ENCODE data around the gene WASF3.

DNA sequence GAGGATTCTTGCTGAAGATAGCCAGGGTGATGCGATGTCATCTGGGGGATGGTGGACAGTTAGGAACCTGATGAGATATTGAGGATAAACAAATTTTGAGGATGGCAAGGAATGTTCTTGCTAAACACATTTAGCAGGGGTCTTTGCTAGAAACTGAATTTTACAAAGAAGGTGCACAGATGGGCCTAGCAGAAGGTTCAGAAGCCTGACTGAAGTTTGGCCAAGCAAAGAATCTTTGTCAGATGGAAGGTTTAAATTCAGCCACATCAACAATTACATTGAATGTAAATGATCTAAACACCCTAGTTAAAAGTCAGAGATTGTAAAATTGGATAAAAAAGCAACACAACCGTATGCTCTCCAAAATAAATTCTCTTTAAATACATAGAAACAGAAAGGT is 68.8 kb downstream of the WASF3 start:
- no peak for TF ChIP-seq POLR2A (IDR thresholded peaks at IDR 0.05)
- TF ChIP-seq, protein P1, sequence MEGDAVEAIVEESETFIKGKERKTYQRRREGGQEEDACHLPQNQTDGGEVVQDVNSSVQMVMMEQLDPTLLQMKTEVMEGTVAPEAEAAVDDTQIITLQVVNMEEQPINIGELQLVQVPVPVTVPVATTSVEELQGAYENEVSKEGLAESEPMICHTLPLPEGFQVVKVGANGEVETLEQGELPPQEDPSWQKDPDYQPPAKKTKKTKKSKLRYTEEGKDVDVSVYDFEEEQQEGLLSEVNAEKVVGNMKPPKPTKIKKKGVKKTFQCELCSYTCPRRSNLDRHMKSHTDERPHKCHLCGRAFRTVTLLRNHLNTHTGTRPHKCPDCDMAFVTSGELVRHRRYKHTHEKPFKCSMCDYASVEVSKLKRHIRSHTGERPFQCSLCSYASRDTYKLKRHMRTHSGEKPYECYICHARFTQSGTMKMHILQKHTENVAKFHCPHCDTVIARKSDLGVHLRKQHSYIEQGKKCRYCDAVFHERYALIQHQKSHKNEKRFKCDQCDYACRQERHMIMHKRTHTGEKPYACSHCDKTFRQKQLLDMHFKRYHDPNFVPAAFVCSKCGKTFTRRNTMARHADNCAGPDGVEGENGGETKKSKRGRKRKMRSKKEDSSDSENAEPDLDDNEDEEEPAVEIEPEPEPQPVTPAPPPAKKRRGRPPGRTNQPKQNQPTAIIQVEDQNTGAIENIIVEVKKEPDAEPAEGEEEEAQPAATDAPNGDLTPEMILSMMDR (IDR thresholded peaks at IDR 0.05): no peak
